NCI-H526 treated with DMSO at 0.1 percent for 48 hours (cell line): ENCODE results near the gene HTR2B.
"Not testable (repeated sequence)": the region's sequence is repeated elsewhere in the genome, so short reads cannot be mapped to it uniquely, and the experiment has no call there.

Source experiments
- DNase-seq: peaks from one replicate; lab custom pipeline; 2025; lab: John Stamatoyannopoulos, UW

HTR2B gene

GRCh38 chr2:231093933-231094332 lies 30.9 kb downstream of the HTR2B start:
- no peak for DNase-seq

DNA sequence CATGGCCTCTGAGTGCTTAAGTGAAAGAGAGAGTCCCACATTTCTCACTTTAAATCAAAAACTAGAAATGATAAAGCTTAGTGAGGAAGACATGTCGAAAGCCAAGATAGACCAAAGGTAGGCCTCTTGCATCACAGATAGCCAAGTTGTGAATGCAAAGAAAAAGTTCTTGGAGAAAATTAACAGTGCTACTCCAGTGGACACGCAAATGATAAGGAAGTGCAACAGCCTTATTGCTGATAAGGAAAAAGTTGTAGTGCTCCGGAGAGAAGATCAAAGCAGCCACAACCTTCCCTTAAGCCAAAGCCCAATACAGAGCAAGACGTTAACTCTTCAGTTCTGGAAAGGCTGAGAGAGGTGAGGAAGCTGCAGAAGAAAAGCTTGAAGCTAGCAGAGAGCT lies 36.1 kb downstream of the HTR2B start:
- no peak for DNase-seq

DNA sequence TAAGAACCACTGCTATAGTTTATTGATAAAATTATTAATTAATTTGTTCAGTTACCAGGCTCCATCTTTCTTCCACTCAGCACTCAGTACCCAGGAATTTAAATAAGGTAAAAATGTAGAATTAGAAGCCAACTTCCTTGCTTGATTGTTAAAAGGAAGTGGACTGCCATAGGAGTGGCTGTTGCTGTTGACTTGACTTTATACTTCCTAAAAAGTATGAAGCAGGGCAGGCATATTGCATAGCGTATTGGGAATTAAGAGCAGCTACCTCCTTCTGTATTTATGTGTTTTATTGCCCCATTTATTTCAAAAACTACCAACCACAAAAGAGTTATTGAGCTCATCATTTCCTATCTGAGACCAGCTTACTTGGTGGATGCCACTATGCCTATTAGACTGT lies 40.3 kb downstream of the HTR2B start:
- DNase-seq, result no peak

DNA sequence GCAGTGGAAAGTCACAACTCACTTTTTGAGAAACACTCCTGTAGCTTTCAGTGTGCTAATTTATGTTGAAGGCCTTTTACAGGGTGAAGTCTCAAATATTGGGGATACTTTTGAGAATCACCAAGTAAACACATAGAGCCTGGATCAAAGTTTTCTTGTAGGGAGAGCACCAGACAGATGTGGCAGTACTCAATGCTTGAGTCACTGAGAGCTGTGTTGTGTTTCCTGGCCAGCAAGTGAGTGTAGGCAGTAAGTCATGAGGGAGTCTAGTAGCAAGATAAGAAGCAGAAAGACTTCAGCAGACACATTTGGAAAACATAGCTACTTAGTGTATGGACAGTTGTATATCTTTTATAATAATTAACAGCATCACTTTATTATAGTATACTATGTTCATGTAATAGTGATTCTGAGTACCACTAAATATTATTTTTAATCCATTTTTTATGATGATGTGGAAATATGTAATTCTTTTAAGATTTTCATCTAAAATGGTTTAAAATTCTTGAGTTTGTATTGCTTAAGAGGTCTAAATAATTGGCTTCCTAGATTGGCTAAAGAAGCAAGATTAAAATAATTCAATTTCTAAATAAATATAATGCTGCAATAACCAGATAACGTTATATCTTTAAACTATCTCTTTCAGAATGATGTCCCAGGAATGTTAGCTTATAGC lies 55.3 kb downstream of the HTR2B start:
- no peak for DNase-seq

DNA sequence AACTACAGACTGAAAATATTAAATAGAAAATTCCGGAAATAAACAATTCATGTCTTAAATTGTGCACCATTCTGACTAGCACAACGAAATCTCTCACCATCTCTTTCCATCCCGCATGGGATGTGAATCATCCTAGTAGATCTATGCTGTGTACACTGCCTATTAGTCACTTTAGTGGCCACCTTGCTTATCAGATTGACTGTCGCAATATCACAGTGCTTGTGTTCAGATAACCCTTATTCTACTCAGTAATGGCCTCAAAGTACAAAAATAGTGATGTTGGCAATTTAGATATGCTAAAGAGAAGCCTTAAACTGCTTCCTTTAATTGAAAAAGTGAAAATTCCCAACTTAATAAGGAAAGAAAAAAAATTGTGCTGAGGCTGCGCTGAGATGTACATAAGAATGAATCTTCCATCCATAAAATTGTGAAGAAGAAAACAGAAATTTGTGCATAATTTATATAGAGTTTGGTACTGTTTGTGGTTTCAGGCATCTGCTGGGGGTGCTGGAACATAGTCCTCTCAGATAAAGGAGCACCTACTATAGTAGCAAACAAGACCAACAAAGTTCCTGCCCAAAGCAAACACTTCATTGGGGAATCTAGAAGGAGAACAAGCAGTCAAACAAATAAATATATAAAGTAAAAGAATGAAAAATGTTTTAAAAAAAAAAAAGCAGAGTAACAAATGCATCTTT lies 56.2 kb downstream of the HTR2B start:
- DNase-seq, result no peak

- not testable (repeated sequence) for DNase-seq
Measured at GRCh38 chr2:231067531-231067930, 57.3 kb downstream of the HTR2B start.

GRCh38 chr2:231065966-231066365 lies 58.9 kb downstream of the HTR2B start:
- no peak for DNase-seq

DNA sequence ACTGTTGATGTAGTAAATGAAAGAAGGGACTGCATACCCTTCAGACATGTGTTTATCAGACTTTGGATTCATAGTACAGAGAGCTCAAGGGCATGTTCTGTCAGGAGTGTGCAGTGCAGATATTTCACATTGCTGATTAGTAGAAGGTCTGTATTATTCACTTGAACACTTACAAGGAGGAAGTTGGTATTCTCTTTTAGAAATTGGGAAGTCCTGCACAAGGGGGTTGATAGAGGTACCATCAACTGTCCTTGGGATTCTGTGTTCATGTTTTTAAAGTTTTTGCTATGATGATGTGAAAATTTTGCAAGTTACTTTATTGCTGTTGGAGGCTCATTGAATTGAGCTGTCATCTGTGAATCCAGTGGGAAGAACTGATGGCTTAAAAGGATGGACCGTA lies 61.5 kb downstream of the HTR2B start:
- DNase-seq, result no peak

- DNase-seq, result no peak
Measured at GRCh38 chr2:231062776-231063175, 62.1 kb downstream of the HTR2B start.

GRCh38 chr2:231059756-231060155 lies 65.1 kb downstream of the HTR2B start:
- no peak for DNase-seq

DNA sequence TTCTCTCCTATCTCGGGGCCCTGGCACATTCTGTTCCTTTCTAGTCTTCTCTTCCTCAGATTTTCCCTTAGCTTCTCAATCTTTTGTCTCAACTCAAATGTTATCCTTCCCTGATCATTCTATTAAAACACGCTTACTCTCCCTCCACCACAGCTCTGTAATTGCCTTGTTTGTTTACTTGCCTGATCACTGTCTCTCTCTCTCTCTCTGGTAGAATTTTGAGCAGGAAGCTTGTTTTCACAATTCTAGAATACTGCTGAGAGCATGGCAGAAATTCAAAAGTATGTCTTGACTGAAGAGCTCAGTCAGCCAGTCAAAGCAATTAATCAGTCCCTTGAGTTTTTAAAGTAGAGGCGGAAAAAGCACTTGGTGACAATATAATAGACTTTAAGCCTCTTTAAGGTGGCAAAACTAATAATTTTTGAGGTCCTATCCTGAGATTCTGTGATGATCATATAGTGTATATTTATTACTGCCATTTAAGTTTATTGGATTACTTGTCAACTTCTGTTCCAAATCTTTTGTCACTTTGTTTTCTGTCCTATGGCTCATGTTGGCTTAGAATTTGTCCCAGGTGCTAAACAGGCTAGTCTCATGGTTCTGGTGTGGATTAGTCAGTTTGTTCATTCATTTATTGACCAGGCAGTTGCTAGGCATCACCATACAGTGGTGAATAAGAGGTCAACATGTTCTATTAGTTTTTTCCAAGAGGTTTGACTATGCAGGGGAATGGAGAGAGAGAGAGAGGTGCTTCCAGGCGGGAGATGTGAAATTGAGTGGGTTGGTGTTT lies 65.9 kb downstream of the HTR2B start:
- no peak for DNase-seq
